ENCODE measurements around the gene SLC25A44. TPM values are rescaled to one million over a fixed set of nuclear protein-coding genes. Genes with fewer than 3 reads are reported as not detected.

SLC25A44 gene
- total RNA-seq, 1 experiment from 2014 or later, result 40.2 TPM

DNA sequence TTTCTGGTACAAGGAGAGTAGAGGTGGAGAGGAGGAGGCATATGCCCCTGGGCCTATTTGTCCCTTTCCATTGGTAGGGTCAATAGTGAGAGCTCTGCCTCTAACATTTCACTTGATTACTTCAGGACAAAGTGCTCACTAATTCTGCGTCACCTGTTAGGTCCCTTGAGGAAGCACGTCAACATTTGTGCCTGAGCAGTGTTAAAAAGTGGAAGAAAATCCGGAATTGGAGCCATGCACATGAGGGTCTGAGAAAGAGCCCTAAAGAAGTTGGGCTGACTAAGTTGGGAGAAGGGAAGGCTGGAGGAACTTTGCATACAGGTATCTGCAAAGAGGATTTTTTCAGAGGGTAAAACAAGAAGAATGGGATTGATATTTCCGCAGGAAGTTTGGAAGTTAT is 1.9 kb downstream of the SLC25A44 start:
- Histone ChIP-seq H4K91ac (ENCODE audit: insufficient read length, low read depth, low read length) (no peak overlapping the region), H4K20me1 (ENCODE audit: control insufficient read depth, insufficient read depth, insufficient read length) (no peaks in the 10 kb centered on the region), H2AK5ac (ENCODE audit: insufficient read length, low read length) (no peak overlapping the region), H3T11ph (ENCODE audit: low read length) (no peak overlapping the region), H3K9ac (ENCODE audit: extremely low read depth, insufficient read length, low read length) (no peak overlapping the region), H4K5ac (ENCODE audit: insufficient read length, low read depth, low read length) (no peak overlapping the region), H4K8ac (replicated peaks; ENCODE audit: insufficient read length, low read depth, low read length) (no peak overlapping the region), H3K4ac (ENCODE audit: low read depth, low read length) (no peak overlapping the region), H3K23me2 (ENCODE audit: insufficient read length, low read depth, low read length, poor library complexity, severe bottlenecking) (peaks cover 11% of the 10 kb centered on the region), H3K18ac (ENCODE audit: insufficient read length, low read depth, low read length) (no peak overlapping the region), H3K56ac (ENCODE audit: insufficient read length, low read depth, low read length) (no peak overlapping the region), H3K9me3 (ENCODE audit: control insufficient read depth, low read depth, low read length) (no peaks in the 10 kb centered on the region), H3K79me1 (ENCODE audit: insufficient read depth, low read depth, low read length, poor library complexity, severe bottlenecking) (peaks cover 14% of the 10 kb centered on the region), H3K4me2 (ENCODE audit: insufficient read depth, insufficient read length, low read length) (no peak overlapping the region), H3K14ac (ENCODE audit: insufficient read depth, low read length) (no peak overlapping the region), H2BK12ac (ENCODE audit: insufficient read length, low read depth, low read length) (no peak overlapping the region), H2BK20ac (ENCODE audit: low read depth, low read length, poor library complexity, severe bottlenecking) (no peak overlapping the region), H2BK15ac (ENCODE audit: low read depth, low read length) (no peak overlapping the region), H2BK5ac (ENCODE audit: insufficient read length, low read length) (no peak overlapping the region), H2AFZ (ENCODE audit: low read length) (no peak overlapping the region), H3K27ac (ENCODE audit: insufficient read length, low read depth, low read length) (no peak overlapping the region), H3K27me3 (ENCODE audit: insufficient read depth, low read length) (no peaks in the 10 kb centered on the region), H2BK120ac (ENCODE audit: low read depth, low read length, poor library complexity, severe bottlenecking) (no peak overlapping the region), H3K4me1 (ENCODE audit: insufficient read depth, low read length) (peaks cover 10% of the 10 kb centered on the region; the same call in 1 of the 2 replicates), H3K79me2 (ENCODE audit: insufficient read depth, low read length) (peaks cover 20% of the 10 kb centered on the region; the same call in 1 of the 2 replicates), H3K23ac (ENCODE audit: insufficient read length, low read depth, low read length) (no peak overlapping the region)
- no peaks in the 10 kb centered on the region; the same call in 1 of the 2 replicates for H3K27me3 Mint-ChIP-seq (ENCODE audit: low read depth)
- peaks cover 7 to 44% (median 19%) of the 10 kb centered on the region in 3 experiments; a peak in 6 of 7 replicates for H3K36me3 Mint-ChIP-seq (ENCODE audit: insufficient read depth in 1 of 3, low read depth in 3 of 3)
- no peak for DNase-seq
- peak overlapping the region; percentile 47 to 100; a peak in 4 of 5 replicates for H3K4me3 Mint-ChIP-seq
- no peaks in the 10 kb centered on the region for H3K9me3 Mint-ChIP-seq
- no CpG with 5 or more reads among the region's 4 CpGs for WGBS (ENCODE audit: extremely low coverage, insufficient read length, low lambda C conversion rate)
- H3K27ac Mint-ChIP-seq, result peak overlapping the region in 2 of 3 experiments; percentile 15 to 44; a peak in 2 of 7 replicates
- peaks cover 31 to 43% of the 10 kb centered on the region in 2 experiments for H3K4me1 Mint-ChIP-seq
- TF ChIP-seq, protein P1, sequence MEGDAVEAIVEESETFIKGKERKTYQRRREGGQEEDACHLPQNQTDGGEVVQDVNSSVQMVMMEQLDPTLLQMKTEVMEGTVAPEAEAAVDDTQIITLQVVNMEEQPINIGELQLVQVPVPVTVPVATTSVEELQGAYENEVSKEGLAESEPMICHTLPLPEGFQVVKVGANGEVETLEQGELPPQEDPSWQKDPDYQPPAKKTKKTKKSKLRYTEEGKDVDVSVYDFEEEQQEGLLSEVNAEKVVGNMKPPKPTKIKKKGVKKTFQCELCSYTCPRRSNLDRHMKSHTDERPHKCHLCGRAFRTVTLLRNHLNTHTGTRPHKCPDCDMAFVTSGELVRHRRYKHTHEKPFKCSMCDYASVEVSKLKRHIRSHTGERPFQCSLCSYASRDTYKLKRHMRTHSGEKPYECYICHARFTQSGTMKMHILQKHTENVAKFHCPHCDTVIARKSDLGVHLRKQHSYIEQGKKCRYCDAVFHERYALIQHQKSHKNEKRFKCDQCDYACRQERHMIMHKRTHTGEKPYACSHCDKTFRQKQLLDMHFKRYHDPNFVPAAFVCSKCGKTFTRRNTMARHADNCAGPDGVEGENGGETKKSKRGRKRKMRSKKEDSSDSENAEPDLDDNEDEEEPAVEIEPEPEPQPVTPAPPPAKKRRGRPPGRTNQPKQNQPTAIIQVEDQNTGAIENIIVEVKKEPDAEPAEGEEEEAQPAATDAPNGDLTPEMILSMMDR (conservative IDR thresholded peaks at IDR 0.05), result no peak

Measured in H9 (cell line).